ENCODE data around the gene INSR. TPM values are rescaled to one million over a fixed set of nuclear protein-coding genes. Genes with fewer than 3 reads are reported as not detected.

The INSR gene
- total RNA-seq, 2 donors from 2014 or later, result 50.8 to 118 TPM

GRCh38 chr19:7224209-7224686 lies 70.0 kb downstream of the INSR start:
- no peaks in the 10 kb centered on the region for H3K36me3 ChIP-seq
- no peak for TF ChIP-seq CTCF (IDR thresholded peaks at IDR 0.05)
- peak; percentile 68 for DNase-seq (ENCODE audit: low spot score)
- H3K4me3 ChIP-seq, result no peak overlapping the region
- no peaks in the 10 kb centered on the region for H3K27me3 ChIP-seq
- peak overlapping the region; percentile 67 to 77 for H3K27ac ChIP-seq
- H3K9me3 ChIP-seq, result no peaks in the 10 kb centered on the region
- H3K4me1 ChIP-seq, result peaks cover 0 to 26% of the 10 kb centered on the region in 2 donors

DNA sequence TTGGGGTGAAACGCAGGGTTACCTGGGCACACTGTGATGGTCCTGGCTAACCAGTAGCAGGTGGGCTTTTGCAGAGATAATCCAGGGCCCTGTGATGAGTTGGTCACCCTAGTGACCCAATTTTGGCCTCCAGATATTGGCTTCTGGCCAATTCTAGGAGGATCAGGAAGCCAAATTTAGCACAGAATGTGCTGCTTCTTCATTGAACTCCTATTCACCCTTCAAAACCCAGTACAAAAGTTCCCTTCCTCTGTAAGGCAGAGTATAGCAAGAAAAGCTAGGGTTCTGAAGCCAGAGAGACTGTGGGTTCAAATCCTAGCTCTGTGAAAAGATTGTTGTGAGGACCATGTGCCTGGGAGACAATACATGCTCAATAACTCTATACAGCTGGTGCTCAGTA lies 70.8 kb downstream of the INSR start:
- no peaks in the 10 kb centered on the region for H3K36me3 ChIP-seq
- H3K27me3 ChIP-seq, result no peaks in the 10 kb centered on the region
- no peak for TF ChIP-seq CTCF (IDR thresholded peaks at IDR 0.05)
- no peak for DNase-seq (ENCODE audit: low spot score)
- H3K9me3 ChIP-seq, result no peaks in the 10 kb centered on the region
- no peak overlapping the region for H3K4me3 ChIP-seq
- peaks cover 0 to 25% of the 10 kb centered on the region in 2 donors for H3K4me1 ChIP-seq
- peak overlapping the region; percentile 67 to 77 for H3K27ac ChIP-seq

DNA sequence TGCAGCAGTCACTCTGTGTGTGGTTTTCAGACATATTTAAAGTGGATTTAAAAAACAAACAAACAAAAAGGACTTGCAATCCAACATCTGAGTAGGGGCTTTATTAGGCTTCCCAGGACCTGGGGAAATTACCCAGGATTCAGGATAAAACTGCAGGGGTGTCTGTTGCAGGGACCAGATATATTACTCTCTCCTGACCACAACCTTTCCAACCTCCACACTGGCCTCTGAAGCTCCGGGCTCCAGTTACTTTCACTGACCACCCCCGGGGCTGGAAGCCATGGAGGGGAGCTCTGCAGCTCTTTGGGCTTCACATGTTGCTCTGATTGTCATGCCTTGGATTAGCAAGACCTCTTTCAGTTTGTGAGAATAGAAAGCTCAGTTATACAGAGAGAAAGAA lies 75.2 kb downstream of the INSR start:
- Histone ChIP-seq H3K27me3 (no peaks in the 10 kb centered on the region), H3K4me1 (peaks cover 0 to 17% of the 10 kb centered on the region in 2 donors), H3K9me3 (no peaks in the 10 kb centered on the region), H3K27ac (no peak overlapping the region), H3K4me3 (no peak overlapping the region), H3K36me3 (no peaks in the 10 kb centered on the region)
- TF ChIP-seq CTCF (IDR thresholded peaks at IDR 0.05), result no peak
- DNase-seq (ENCODE audit: low spot score), result no peak

GRCh38 chr19:7217861-7218260 lies 76.4 kb downstream of the INSR start:
- Histone ChIP-seq H3K4me3 (no peak overlapping the region), H3K36me3 (no peaks in the 10 kb centered on the region), H3K9me3 (no peaks in the 10 kb centered on the region), H3K27ac (no peak overlapping the region), H3K4me1 (peaks cover 0 to 24% of the 10 kb centered on the region in 2 donors), H3K27me3 (no peaks in the 10 kb centered on the region)
- TF ChIP-seq CTCF (IDR thresholded peaks at IDR 0.05), result no peak
- no peak for DNase-seq (ENCODE audit: low spot score)

GRCh38 chr19:7216373-7216902 lies 77.8 kb downstream of the INSR start:
- H3K27me3 ChIP-seq, result no peaks in the 10 kb centered on the region
- H3K36me3 ChIP-seq, result no peaks in the 10 kb centered on the region
- no peak overlapping the region for H3K4me3 ChIP-seq
- DNase-seq (ENCODE audit: low spot score), result no peak
- H3K4me1 ChIP-seq, result peaks cover 0 to 38% of the 10 kb centered on the region in 2 donors
- H3K9me3 ChIP-seq, result no peaks in the 10 kb centered on the region
- no peak overlapping the region for H3K27ac ChIP-seq
- no peak for TF ChIP-seq CTCF (IDR thresholded peaks at IDR 0.05)

DNA sequence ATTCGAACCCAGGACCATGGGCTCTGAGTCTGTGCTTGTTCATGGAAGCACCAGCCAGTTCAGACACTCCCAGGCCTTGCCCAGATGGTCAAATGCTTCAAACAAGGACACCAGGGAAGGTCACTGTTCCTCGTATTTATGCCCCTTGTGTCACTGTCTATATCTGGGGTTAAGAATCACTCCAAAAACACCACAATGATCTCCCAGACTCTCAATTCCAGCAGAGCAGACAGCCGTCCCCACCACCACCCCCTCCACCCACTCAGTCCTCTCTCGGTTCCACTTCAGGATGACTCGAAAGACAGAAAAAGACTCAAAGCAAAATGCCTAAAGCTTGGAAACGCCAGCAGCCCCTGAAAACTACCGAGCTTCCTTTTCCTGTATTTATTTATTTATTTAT lies 79.0 kb downstream of the INSR start:
- H3K36me3 ChIP-seq, result no peaks in the 10 kb centered on the region
- peak overlapping the region in 1 of 2 donors; percentile 62 for H3K27ac ChIP-seq
- no peak for DNase-seq (ENCODE audit: low spot score)
- TF ChIP-seq CTCF (IDR thresholded peaks at IDR 0.05), result no peak
- peaks cover 0 to 48% of the 10 kb centered on the region in 2 donors for H3K4me1 ChIP-seq
- no peaks in the 10 kb centered on the region for H3K9me3 ChIP-seq
- H3K4me3 ChIP-seq, result no peak overlapping the region
- no peaks in the 10 kb centered on the region for H3K27me3 ChIP-seq
